ENCODE measurements around the gene RPS10.
A peak's percentile ranks its signal among the peaks of the same experiment; 100 is the strongest.

Gene RPS10

GRCh38 chr6:34425498-34426410 lies at the start of gene RPS10:
TSS of gene RPS10 (minus strand) at chr6:34426069. CDS start at chr6:34425221, 848 bp downstream.
- DNase-seq (ENCODE audit: low read depth) = peak; percentile 89

GRCh38 chr6:34475238-34475682 lies 49.4 kb upstream of the RPS10 start:
- DNase-seq (ENCODE audit: low read depth) = no peak

- no peak for DNase-seq (ENCODE audit: low read depth)
Measured at GRCh38 chr6:34474754-34475153, 48.9 kb upstream of the RPS10 start.

- no peak for DNase-seq (ENCODE audit: low read depth)
Measured at GRCh38 chr6:34473967-34474366, 48.1 kb upstream of the RPS10 start.

GRCh38 chr6:34472425-34472824 lies 46.6 kb upstream of the RPS10 start:
- no peak for DNase-seq (ENCODE audit: low read depth)

- DNase-seq (ENCODE audit: low read depth) = no peak
Measured at GRCh38 chr6:34469499-34469898, 43.6 kb upstream of the RPS10 start.

- DNase-seq (ENCODE audit: low read depth) = no peak
Measured at GRCh38 chr6:34468378-34468892, 42.6 kb upstream of the RPS10 start.

GRCh38 chr6:34466242-34467185 lies 40.6 kb upstream of the RPS10 start:
- DNase-seq (ENCODE audit: low read depth) = no peak

- no peak for DNase-seq (ENCODE audit: low read depth)
Measured at GRCh38 chr6:34465531-34466241, 39.8 kb upstream of the RPS10 start, which contains the start of gene PACSIN1. TSS of gene PACSIN1 (plus strand) at chr6:34466076. CDS start at chr6:34526306, 60,230 bp downstream.

- DNase-seq (ENCODE audit: low read depth) = no peak
Measured at GRCh38 chr6:34463849-34464248, 38.0 kb upstream of the RPS10 start.

- no peak for DNase-seq (ENCODE audit: low read depth)
Measured at GRCh38 chr6:34463299-34463698, 37.4 kb upstream of the RPS10 start.

GRCh38 chr6:34462551-34462971 lies 36.7 kb upstream of the RPS10 start:
- DNase-seq (ENCODE audit: low read depth) = no peak

- no peak for DNase-seq (ENCODE audit: low read depth)
Measured at GRCh38 chr6:34462010-34462409, 36.1 kb upstream of the RPS10 start.

- DNase-seq (ENCODE audit: low read depth) = no peak
Measured at GRCh38 chr6:34460796-34461507, 35.1 kb upstream of the RPS10 start.

- peak; percentile 47 for DNase-seq (ENCODE audit: low read depth)
Measured at GRCh38 chr6:34459899-34460593, 34.2 kb upstream of the RPS10 start.

GRCh38 chr6:34457742-34458735 lies 32.2 kb upstream of the RPS10 start:
- no peak for DNase-seq (ENCODE audit: low read depth)

GRCh38 chr6:34457382-34457741 lies 31.5 kb upstream of the RPS10 start:
- no peak for DNase-seq (ENCODE audit: low read depth)

GRCh38 chr6:34455831-34456230 lies 30.0 kb upstream of the RPS10 start:
- no peak for DNase-seq (ENCODE audit: low read depth)

- DNase-seq (ENCODE audit: low read depth) = no peak
Measured at GRCh38 chr6:34451192-34451591, 25.3 kb upstream of the RPS10 start.
